Activated gamma-delta T cell (primary cell): ENCODE measurements around the gene AEBP1.

Source experiments
- DNase-seq: peaks from one replicate; lab custom pipeline; 2025; lab: John Stamatoyannopoulos, UW

AEBP1 gene

DNA sequence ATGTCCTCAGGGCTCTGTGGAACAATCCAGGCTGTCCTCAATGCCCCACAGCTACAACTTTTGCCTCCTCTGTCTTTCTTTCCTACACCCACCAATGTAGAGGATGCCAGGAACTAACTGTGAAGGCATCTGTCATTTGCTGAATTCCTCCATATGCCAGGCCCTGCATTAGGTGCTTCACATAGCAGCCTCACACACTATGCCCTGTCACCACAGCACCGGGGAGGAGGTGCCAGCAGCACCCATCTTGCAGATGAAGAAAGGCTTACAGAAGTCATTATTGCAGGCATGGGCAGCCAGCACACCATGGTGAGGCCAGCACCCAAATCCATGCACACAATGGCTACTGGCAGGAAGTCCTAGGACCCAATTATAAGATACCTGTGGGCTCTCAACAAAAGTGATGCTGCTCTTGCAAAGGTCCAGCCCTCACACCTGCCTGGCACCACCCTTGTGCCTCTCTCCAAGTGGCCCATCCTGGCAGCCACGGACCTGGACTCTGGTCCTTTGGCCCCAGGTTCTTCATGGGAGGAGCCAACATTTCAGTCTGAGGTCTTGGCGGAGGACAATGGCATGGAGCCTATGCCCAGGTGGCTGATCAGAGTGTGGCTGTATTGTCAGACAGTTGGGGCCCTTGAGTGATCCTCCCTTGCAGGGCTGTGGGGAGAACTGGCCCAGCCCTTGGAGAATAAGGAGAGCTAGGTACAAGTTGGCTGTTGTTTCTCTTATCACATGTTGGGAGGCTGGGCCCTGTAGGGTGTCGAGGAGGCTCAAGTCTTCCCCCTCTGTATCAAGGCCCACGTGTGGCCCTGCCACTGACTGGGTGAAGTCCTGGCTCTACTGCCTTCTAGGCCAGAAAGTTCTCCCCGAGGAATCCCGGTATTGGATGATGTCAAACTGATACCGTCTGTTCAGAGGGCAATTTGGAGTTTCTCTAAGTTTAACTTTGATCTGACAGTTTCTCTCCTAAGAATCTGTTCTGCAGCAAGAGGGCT, 51.3 kb downstream of the AEBP1 start:
- no peak for DNase-seq

DNA sequence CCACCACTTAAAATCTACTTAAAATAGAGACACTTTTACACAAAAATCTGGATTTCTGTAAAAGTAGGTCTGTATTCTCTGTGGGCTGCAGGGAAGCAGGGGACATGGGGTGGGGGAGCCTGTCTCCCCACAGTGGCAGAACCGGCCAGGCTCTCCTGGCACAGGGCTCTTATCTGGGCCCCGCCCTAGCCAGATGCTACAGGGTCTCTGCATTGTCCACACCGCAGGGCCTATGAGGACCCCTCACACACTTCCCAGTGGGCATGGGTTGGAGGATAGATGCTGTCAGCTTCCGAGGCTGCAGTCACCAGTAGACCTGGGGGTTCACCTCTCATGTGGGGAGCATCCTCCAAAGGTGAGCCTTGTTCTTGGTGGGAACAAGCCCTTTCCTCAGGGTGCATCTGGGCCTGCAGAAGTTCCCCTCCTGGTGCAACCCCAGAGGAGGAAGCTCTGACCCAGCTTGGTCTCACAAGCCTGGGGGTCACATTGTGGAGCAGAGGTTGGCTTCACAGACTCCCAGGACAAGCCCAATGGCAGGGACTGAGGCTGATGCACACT, 52.4 kb downstream of the AEBP1 start:
- no peak for DNase-seq

- DNase-seq, result no peak
Observed at GRCh38 chr7:44157116-44158080, 53.3 kb downstream of the AEBP1 start.

DNA sequence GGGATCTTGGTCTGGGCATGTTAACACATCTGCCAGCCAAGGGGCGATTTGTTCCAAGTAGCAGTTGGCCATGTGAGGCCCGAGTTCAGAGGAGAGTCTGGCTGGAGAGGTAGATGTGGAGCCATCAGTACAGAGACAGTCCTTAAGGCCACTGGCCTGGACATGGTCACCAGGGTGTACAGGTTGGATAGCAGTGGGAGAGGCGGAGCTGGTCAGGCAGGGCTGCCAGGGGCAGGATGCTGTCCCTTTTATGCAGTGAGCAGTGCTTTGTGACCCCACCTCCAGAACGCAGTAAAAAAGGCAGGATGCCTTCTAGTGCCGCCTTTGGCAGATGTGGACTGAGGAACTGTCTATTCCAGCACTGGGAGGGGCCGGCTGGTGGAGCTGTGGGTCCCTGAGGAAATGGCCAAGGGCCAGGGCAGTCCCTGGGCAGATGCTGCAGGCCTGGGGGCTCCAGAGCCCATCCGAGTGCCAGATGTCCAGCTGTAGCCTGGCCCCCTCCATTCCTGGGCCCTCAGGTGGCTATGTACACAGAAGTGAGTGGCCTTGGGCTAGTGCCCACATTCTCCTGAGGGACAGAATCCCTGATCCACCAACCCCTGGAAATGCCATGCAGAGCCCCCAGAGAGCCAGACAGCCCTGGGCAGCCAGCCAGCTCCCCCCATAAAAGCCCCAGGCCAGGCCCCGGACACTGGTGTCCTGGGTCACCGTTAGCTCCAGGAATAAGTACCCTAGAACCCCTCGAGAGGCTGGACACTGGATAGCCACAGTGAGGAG, 54.1 kb downstream of the AEBP1 start:
- DNase-seq, result no peak

DNA sequence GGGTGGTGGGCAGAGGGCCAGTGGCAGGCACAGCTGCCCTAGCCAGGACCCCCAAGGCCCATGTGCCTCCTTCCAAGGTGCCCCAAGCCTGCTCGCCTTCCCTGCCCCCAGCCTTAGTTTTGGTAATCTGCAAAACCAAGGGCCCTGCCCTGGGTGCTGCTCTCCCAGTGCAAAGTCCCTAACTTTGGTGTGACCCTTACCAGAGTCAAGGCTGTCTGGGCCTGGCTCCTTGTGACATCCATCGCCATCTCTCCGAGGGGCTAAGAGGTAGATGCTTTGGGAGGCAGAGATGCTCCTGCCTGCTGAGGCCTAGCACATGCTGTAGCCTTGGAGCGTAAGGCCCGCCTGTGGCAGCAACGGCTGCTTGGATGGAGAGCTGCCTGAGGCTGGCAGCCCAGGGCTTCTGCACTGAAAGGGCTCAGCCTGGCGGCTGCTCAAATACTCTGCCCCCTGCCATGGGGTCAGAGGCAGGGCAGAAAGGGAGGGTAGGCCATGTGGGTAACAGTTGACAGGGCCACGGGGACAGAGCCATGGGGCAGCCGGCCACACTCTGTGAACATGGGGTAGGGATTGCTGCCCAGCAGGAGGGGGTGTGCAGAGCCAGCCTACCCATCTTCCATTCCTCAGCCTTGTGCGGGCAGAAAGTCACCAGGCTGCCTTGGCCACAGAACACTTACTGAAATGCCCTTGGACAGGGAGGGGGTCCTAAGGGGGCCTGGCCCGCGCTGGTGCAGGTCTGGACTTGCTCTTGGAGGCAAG, 54.9 kb downstream of the AEBP1 start:
- DNase-seq, result no peak

DNA sequence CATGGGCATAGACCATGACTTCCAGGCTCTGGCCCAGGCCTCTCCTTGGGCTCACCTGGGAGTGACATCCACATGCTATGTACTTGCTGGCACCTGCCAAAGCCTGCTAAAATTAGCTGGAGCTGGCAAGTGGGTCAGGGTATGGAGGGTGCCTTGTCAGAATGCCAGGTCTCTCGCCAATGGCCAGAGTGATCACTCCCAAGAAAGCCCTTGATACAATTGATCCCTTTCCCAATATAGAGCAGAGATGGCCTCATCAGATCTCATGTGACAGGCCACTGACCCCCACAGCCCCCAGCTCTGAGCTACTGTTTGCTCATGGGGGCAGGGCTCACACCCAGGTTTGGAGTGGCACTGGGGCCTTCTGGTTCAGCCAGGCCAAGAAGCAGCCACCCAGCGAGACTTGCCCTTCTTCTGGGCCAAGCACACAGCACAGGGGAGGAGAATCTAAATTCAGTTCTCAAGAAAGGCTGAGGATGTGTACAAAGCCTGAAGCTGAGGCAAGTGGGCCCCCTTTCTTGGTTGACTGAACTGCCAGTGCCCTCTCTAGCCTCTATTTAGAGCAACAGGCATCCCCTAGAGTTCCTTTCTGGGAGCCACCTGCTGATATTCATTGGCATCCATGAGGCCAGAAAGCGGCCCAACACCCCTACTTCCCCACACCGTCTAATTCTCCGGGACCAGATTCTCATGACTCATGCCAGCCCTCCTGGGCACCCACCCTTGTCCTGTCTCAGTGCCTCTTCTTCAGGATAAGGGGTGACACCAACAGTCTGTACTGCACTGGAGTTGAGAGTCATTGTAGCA, 55.9 kb downstream of the AEBP1 start:
- DNase-seq, result no peak

GRCh38 chr7:44161371-44161770, 57.2 kb downstream of the AEBP1 start:
- no peak for DNase-seq

DNA sequence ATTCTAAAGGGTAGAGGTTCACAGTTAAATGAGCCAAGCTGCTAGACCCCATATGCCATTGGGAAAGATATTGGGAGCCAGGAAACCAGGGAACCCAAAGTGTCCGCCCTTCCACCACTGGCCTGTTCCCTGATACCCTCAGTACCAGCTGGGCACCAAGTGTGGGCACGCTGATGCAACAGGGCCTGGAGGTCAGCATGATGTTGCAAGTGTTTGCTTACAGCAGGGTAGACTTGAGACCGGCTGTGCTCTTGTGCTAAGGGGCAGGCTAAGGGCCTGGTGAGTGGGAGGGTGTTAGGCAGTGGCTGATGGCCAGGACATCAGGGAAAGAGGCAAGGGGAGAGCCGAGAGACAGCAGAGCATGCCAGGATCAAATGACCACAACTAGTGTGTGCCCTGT, 58.0 kb downstream of the AEBP1 start:
- no peak for DNase-seq

DNA sequence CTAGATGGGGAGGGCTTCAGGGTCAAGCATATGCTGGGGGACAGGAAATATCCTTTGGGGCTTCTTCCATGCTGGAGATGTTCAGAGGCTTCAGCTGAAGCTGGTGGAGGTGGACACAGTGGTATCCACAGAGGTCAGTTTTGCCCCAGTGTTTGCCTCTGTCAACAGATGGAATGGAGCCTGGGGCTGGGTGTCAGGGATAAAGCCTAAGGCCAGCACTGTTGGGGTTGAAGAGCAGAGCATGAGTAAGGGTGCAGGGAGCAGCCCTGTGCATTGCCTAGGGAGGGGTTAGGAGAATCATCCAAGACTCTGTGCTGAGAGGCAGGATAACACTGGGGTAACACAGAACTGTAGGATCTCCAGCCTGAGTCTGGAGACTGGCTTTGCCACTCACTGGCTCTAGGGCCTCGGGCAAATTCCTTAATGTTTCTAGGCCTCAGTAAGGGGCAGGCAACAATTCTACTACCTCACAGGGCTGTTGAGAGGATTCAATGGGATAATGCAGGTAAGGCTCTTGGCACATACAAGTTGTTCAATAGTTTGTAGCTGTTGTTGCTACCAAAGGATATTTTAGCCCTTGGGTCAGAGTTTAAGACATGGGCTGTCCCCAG, 58.7 kb downstream of the AEBP1 start:
- DNase-seq, result no peak

DNA sequence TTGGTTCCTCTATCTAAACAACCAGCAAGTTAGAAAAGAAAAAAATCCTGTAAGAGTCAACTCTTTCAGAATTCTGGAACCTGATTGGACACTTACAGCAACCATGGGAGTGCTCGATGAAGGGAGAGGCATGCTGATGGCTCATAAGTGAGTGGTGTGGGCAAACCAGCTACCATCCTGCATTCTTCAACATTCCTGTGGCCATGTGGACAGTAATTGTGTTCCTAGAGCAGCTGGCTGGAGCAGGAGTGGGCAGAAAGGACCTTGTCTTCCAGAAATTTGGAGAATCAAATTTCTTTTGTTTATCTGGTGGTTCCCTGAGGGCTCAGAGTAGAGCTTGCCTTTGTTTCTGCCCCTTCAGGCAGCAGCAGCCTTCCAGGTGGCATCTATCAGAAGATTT, 59.4 kb downstream of the AEBP1 start:
- no peak for DNase-seq
